ENCODE data around the gene DHCR7.

DHCR7 gene

DNA sequence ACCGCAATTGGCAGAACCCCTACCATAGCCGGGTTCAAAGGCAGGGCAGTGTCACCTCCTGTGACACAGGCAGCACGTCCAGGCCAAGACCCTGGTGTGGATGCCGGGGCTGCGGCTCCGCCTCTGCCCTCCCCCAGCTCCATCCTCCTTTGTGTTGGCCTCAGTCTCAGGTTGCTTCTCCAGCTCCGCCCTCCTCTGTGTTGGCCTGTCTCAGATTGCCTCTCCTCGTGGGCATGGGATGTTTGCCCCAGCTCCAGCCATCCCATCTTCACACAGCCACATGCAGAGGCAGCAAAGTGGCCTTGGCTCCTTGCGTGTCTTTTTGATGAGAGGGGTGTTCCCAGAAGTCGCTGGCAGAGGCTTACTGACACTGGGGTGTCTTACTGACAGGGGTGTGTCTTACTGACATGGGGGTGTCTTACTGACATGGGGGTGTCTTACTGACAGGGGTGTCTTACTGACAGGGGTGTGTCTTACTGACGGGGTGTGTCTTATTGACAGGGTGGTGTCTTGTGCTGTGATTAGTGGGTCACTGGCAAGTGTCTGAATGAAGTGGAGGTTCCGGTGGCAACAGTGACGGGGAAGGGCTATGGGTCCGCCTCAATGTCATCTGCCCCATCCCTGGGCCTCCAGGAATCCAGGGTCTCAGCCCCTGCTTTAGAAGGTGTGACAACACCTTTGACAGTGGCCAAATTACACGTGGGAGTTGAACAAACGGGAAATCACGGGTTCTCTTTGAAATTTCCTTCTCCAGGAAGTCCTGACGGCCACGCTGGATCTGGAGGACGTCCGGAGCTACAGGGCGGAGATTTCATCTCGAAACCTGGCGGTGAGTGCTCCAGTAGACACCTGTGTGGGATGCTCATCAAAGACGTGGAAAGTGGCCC, 29.7 kb upstream of the DHCR7 start:
- no peak for DNase-seq

DNA sequence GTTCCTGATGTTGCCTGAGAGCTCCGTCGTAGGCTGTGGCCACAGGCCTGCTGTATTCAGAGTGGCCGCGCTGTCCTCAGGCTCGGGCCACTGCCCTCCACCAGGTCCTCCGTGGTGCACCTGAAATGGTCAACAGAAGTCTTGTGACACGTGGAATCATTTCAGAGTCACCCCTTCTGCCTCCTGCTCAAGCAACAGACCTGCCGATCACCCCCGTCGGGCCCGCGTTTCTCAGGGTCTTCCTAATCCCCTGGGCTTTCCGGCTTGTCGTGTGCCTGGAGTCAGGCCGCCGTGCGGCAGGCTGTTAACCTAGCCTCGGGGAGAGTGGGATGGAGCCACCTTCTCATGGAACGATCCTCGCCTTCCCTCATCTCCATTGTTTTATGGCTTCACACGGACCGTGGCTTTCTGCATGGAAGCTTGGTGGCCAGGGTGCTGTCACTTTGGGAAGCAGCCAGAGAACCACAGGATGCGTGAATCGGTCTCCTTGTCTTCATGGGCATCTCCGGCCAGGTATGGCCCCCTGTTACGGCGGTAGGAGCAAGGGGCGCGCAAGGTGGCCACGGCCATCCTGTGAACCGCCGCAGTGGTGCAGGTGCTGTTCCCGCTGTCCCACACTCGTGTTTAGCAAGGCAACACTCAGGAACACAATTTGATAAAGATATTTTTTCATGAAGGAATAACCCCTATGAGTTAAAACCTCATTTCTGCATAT, 28.9 kb upstream of the DHCR7 start:
- DNase-seq = no peak

DNA sequence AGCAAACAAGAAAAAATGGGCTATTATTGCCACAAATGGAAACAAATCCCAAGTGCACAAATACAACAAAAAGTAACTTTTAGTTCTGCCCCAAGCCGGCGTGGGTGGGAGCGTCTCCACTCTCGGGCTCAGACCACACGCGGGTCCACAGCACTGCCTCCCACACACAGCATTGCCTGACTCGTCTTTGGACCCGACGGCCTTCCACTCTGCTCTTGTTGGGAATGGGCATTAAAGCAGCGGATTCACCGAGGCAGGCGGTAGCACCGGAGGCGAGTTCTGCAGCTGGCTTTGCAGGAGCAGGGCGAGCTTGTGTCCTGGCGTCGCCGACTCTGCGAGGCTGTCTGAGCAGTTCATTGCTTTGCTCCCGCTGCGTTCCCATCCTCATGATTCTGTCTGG, 27.8 kb upstream of the DHCR7 start:
- DNase-seq = no peak

DNA sequence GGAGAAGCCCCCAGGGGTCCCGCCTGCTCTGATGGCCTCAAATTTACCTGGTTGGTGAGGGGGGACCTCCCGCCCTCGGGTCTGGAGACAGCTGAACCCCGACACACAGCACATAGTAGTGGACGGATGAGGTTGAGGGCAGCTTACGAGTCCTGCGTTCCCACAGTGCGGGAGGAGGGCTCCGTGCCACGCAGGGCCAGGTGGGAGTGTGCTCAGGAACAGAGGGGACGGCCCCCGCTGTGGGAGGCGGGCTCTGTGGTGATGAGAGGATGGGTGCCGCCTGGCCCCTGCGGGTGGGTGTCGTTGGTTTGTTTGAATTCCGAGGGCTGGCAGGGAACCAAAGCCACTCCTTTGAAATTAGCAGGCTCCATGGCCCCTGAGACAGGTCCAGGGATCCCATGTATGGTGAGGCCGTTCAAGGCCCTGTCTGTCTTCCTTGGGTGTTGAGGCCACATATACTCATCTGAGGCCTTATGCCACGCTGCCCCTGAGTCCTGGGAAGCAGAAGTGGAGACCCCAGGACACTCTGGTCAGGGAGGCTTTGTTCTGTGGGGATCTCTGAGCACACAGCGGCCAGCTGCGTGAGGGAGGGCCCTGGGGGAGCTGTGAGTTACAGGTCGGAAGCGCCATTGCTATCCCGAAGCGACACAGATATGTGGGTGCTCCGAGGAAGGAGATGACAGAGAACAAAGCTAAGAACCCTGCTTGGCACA, 26.7 kb upstream of the DHCR7 start:
- DNase-seq = no peak

GRCh38 chr11:71474141-71474770, 26.1 kb upstream of the DHCR7 start:
- no peak for DNase-seq

DNA sequence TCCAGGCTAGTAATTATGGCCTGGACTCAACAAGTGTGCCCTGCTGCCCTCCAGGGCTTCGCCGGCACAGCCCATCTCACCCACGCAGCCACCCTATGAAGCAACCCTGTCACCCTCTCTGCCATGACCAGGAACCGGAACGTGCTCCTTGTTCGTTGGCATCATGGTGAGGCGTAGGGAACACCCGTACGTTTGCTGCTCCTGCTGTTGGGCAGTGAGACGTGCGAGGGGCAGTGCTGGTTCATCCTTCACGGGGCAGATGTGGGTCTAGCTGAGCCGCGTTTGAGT, 25.5 kb upstream of the DHCR7 start:
- DNase-seq = no peak

- no peak for DNase-seq
These were observed 25.0 kb upstream of the DHCR7 start for GRCh38 chr11:71472941-71473792.

- no peak for DNase-seq
These were observed 24.2 kb upstream of the DHCR7 start for GRCh38 chr11:71472357-71472885.

DNA sequence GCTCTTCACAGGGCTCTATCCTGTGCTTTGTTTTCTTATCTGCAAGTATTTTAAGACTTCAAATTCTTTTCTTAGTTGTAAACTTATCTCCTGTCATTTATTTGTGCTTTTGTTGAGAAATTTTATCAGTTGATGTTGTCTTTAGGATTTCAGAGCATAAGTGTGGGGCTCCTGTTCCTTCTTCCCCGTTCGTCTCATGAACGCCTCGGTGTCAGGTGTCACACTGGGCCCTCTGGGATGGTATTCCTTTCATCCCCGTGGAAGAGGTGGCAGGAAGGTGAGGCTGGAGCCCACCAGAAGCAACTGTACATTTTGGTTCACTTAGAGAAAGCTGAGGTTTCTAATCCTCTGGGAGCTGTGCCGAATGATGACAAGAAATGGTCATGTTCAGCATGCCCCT, 22.8 kb upstream of the DHCR7 start:
- DNase-seq = no peak

DNA sequence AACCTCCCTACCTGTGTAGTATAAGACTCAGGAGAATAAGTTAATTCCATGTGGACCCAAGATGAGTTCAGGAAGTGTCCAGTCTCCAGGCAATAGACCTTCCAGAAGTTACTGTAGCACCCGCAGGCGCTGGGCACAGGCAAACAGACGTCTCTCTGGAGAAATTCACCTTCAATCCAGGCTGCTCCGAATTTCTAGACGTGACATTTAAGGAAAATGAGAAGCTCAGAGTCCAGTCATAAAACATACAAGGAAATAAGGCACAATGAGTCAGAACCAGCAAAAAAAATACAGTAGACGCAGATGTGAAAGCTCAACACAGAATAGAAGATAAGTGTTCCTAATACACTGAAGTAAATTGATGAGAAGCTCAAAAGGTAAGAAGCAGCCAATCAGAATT, 19.0 kb upstream of the DHCR7 start:
- DNase-seq = no peak

- DNase-seq = no peak
These were observed 18.2 kb upstream of the DHCR7 start for GRCh38 chr11:71466358-71466757.

DNA sequence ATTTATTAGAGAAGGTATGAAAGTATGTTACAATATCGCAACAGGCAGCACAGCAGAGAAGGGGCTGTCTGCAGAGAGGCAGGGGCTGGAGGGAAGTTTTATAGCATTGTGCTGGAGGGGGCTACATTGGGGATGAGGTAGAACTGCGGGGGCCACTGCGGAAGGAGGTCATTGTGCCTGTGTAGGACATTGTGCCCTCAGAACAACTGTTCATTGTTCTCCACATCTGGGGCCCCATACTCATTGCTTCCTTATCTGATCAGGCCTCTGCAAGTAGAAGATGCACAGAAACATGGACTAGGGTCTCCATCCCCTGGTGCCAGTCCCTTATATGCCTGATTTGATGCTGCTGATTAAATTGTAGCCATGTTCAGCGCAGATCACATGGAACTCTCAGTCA, 16.9 kb upstream of the DHCR7 start:
- DNase-seq = no peak

- DNase-seq = no peak
These were observed 15.4 kb upstream of the DHCR7 start for GRCh38 chr11:71463331-71464211.

GRCh38 chr11:71462726-71463125, 14.5 kb upstream of the DHCR7 start:
- DNase-seq = no peak

DNA sequence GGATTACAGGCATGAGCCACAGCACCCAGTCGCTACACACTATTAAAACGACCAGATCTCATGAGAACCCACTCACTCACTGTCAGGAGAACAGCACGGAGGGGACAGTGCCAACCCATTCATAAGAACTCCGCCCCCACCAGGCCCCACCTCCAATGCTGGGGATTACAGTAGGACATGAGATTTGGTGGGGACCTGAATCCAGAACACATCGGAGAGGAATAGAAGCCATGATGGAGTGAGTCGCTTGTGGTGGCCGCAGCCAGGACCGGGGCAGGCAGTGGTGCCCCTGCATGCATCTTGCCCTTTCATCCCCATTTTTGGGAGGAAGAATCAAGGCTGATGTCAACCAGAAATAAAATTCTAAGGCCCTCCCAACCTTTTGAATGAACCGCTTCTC, 13.5 kb upstream of the DHCR7 start:
- no peak for DNase-seq

GRCh38 chr11:71459767-71460320, 11.7 kb upstream of the DHCR7 start:
- DNase-seq = no peak

- DNase-seq = no peak
These were observed 11.0 kb upstream of the DHCR7 start for GRCh38 chr11:71459076-71459766.

- DNase-seq = no peak
These were observed 10.2 kb upstream of the DHCR7 start for GRCh38 chr11:71458146-71459070.

DNA sequence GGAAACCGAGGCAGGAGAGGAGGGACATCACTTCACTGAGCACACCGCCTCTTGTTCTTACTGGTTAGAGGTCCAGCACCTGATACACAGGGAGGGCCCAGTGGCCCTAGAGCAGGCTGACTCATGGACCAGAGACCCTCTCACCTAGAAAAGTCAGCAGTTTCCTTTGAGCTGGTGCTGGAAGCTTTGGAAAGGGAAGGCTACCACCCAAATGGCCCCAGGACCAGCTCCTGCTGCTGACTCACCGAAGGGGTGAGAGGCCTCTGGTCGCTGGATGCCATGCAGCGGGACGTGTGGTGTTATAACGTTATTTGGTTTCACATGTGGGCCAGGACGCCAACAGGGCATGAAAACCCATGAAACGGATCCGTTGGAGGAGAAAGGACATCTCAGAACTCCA, 8.6 kb upstream of the DHCR7 start:
- DNase-seq = no peak

All from stimulated activated naive CD4-positive, alpha-beta T cell (primary cell).